BE2C (cell line): ENCODE measurements around the gene SYCP3.

ENCODE experiments used
- DNase-seq: peaks from one replicate; pipeline ENCODE4 v3.0.0-alpha.2; 2020
- H3K27me3 ChIP-seq: fragments of 250-450 bp; sonication (Bioruptor Pico); 2 replicates; pipeline ENCODE4 v1.5.1; 2020; ENCODE audit warnings: mild to moderate bottlenecking
- H3K36me3 ChIP-seq: fragments of 250-450 bp; sonication (Bioruptor Pico); 2 replicates; pipeline ENCODE4 v1.5.1; 2020; ENCODE audit warnings: mild to moderate bottlenecking
- H3K4me1 ChIP-seq: fragments of 250-450 bp; sonication (Bioruptor Pico); 2 replicates; pipeline ENCODE4 v1.5.1; 2020
- H3K4me3 ChIP-seq: 2 replicates; pipeline ENCODE4 v1.5.1; 2011; ENCODE audit warnings: low read depth, low read length
- H3K9me3 ChIP-seq: fragments of 250-450 bp; sonication (Bioruptor Pico); 2 replicates; pipeline ENCODE4 v1.5.1; 2020
- CTCF ChIP-seq: IDR thresholded peaks from 2 replicates; pipeline ENCODE4 v1.5.1; 2012; ENCODE audit warnings: mild to moderate bottlenecking, low read depth, low read length

Gene SYCP3

GRCh38 chr12:101719566-101719965, 19.7 kb downstream of the SYCP3 start:
- Histone ChIP-seq H3K27me3 (no peaks in the 10 kb centered on the region), H3K36me3 (no peaks in the 10 kb centered on the region), H3K4me1 (no peaks in the 10 kb centered on the region), H3K9me3 (no peaks in the 10 kb centered on the region), H3K4me3 (no peak overlapping the region)
- TF ChIP-seq CTCF: no peak
- no peak for DNase-seq

- Histone ChIP-seq H3K4me1 (no peaks in the 10 kb centered on the region), H3K36me3 (no peaks in the 10 kb centered on the region), H3K27me3 (no peaks in the 10 kb centered on the region), H3K9me3 (no peaks in the 10 kb centered on the region), H3K4me3 (no peak overlapping the region)
- TF ChIP-seq CTCF: no peak
- DNase-seq: no peak
Measured at GRCh38 chr12:101714877-101715444, 24.3 kb downstream of the SYCP3 start.

- no peak for TF ChIP-seq CTCF
- no peaks in the 10 kb centered on the region for H3K27me3 ChIP-seq
- DNase-seq: no peak
Measured at GRCh38 chr12:101713930-101714329, 25.3 kb downstream of the SYCP3 start.

GRCh38 chr12:101713059-101713682, 26.1 kb downstream of the SYCP3 start:
- TF ChIP-seq CTCF: no peak
- H3K36me3 ChIP-seq: no peaks in the 10 kb centered on the region
- no peak for DNase-seq
- no peaks in the 10 kb centered on the region for H3K27me3 ChIP-seq
- no peaks in the 10 kb centered on the region for H3K9me3 ChIP-seq
- no peaks in the 10 kb centered on the region for H3K4me1 ChIP-seq
- H3K4me3 ChIP-seq: no peak overlapping the region

More at GRCh38 chr12:101713930-101714329, 25.3 kb downstream of the SYCP3 start:
- no peaks in the 10 kb centered on the region for H3K4me1 ChIP-seq
- H3K36me3 ChIP-seq: no peaks in the 10 kb centered on the region
- no peaks in the 10 kb centered on the region for H3K9me3 ChIP-seq
- H3K4me3 ChIP-seq: no peak overlapping the region

GRCh38 chr12:101710288-101710687, 29.0 kb downstream of the SYCP3 start:
- no peak overlapping the region for H3K4me3 ChIP-seq
- H3K27me3 ChIP-seq: no peaks in the 10 kb centered on the region
- H3K9me3 ChIP-seq: no peaks in the 10 kb centered on the region
- no peaks in the 10 kb centered on the region for H3K36me3 ChIP-seq
- no peaks in the 10 kb centered on the region for H3K4me1 ChIP-seq
- TF ChIP-seq CTCF: no peak
- DNase-seq: no peak

- Histone ChIP-seq H3K36me3 (no peaks in the 10 kb centered on the region), H3K4me3 (no peak overlapping the region), H3K4me1 (no peaks in the 10 kb centered on the region; the same call in 1 of the 2 replicates), H3K9me3 (no peaks in the 10 kb centered on the region), H3K27me3 (no peaks in the 10 kb centered on the region)
- DNase-seq: no peak
- no peak for TF ChIP-seq CTCF
Measured at GRCh38 chr12:101707131-101707782, 32.0 kb downstream of the SYCP3 start.
